ENCODE measurements around the gene RBFOX2.

Gene RBFOX2

DNA sequence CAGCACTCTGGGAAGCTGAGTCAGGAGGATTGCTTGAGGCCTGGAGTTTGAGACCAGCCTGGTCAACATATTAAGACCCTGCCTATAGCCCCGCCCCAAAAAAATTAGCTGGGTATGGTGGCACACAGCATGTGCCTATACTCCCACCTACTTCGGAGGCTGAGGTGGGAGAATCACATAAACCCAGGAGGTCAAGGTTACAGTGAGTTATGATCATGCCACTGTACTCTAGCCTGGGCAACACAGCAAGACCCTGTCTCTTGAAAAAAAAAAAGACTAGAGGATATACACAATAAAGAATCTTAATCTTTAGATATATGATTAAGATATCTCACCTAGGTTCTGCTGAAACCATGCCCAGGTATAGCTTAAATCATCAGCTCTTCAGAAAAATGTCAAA is 174.3 kb downstream of the RBFOX2 start:
- TF ChIP-seq ZFX (IDR thresholded peaks at IDR 0.05; ENCODE audit: borderline replicate concordance) = no peak
- TF ChIP-seq, protein P1, sequence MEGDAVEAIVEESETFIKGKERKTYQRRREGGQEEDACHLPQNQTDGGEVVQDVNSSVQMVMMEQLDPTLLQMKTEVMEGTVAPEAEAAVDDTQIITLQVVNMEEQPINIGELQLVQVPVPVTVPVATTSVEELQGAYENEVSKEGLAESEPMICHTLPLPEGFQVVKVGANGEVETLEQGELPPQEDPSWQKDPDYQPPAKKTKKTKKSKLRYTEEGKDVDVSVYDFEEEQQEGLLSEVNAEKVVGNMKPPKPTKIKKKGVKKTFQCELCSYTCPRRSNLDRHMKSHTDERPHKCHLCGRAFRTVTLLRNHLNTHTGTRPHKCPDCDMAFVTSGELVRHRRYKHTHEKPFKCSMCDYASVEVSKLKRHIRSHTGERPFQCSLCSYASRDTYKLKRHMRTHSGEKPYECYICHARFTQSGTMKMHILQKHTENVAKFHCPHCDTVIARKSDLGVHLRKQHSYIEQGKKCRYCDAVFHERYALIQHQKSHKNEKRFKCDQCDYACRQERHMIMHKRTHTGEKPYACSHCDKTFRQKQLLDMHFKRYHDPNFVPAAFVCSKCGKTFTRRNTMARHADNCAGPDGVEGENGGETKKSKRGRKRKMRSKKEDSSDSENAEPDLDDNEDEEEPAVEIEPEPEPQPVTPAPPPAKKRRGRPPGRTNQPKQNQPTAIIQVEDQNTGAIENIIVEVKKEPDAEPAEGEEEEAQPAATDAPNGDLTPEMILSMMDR (IDR thresholded peaks at IDR 0.05) = no peak
- no peak overlapping the region for H3K27ac ChIP-seq

DNA sequence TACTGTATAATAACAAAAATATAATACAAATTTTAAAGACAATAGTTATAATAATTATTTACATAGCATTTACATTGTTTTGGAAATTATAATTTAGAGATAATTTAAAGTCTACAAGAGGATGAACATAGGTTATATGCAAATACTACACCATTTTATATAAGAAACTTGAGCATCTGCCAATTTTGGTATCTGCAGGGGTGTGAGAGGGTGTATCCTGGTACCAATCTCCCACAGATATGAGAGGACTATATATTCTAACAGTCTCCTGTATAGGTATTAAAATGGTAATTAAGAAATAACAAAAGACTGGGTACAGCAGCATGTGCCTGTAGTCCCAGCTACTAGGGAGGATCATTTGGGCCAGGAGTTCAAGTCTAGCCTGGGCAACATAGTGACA is 176.5 kb downstream of the RBFOX2 start:
- no peak overlapping the region for H3K27ac ChIP-seq
- TF ChIP-seq, protein P1 (IDR thresholded peaks at IDR 0.05) = no peak
- no peak for TF ChIP-seq ZFX (IDR thresholded peaks at IDR 0.05; ENCODE audit: borderline replicate concordance)

DNA sequence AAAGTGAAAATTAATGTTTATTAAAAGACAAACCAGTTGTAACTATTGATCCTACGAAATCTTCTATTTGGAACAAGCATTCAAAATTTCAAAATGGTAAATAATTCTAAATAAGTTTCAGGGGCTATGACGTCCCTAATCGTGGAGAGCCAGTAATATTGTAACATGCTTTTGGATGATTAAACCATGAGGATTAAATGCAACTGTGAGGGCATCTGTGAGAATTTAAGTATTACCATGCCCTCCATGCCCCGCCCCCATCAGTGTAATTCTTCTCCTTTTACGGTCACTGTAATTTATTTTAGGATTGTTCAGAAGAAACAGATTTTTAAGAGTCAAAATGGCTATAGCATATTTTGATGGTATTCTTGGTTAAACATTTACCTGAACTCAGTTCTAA is 177.8 kb downstream of the RBFOX2 start:
- no peak overlapping the region for H3K27ac ChIP-seq
- TF ChIP-seq, protein P1 (IDR thresholded peaks at IDR 0.05) = no peak
- TF ChIP-seq ZFX (IDR thresholded peaks at IDR 0.05; ENCODE audit: borderline replicate concordance) = no peak

DNA sequence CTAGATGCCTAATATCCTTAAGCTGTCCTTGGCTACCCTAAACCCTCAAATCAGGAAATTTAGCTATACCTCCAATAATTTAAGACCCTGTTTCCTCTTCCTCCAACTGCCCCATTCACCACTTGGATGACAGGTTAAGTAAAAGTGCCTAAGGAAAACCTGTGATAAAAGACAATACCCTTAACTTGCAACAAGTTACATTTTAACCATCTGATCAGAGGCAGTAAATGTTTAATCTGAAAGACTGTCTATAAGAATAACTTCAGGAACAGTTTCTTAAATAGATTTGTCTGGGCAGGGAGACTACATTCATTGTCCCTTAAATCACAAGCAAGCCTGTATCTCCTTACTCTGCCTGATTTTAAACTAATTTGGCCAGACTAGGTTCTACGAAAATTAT is 181.8 kb downstream of the RBFOX2 start:
- TF ChIP-seq, protein P1 (IDR thresholded peaks at IDR 0.05) = no peak
- no peak for TF ChIP-seq ZFX (IDR thresholded peaks at IDR 0.05; ENCODE audit: borderline replicate concordance)
- peak overlapping the region; percentile 30 for H3K27ac ChIP-seq

DNA sequence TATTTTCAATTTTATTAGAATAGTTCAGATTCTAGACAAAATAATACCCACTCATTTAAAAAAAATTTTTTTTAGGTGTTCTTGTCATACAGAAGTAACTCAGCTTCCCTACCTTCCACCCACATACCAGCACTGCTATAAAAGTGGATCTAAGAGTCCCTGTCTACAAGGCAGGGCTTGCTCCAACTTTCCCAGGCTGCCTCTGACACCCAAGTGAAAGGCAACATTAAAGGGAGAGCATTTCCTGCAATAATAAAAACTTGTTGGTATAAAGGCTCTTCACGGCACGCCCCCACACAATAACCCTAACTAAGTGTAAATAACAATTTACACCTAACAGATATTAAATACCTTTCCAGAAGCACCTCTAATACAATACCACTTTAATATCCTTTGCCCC is 183.7 kb downstream of the RBFOX2 start:
- H3K27ac ChIP-seq = no peak overlapping the region
- TF ChIP-seq ZFX (IDR thresholded peaks at IDR 0.05; ENCODE audit: borderline replicate concordance) = no peak
- TF ChIP-seq, protein P1 (IDR thresholded peaks at IDR 0.05) = no peak

DNA sequence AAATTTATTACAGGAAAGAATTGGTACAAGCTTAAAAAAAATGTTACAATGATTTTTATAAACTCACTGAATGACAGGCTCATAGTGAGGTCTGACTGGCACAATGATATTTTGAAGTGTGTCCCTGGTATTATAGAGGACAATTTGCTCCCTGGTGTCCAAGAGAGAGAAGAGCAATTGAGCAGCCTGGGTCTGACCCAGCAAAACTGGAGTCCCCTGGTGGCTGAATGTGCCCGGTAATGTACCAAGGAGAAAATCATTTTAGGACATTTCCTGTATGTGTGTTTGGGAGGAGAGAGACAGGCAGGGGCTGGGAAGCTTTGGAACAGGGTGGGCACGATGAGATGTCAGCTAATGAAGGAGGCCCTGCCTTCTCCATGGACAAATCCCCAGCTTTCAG is 185.7 kb downstream of the RBFOX2 start:
- TF ChIP-seq ZFX (IDR thresholded peaks at IDR 0.05; ENCODE audit: borderline replicate concordance) = no peak
- TF ChIP-seq, protein P1 (IDR thresholded peaks at IDR 0.05) = peak; percentile 60
- no peak overlapping the region for H3K27ac ChIP-seq

DNA sequence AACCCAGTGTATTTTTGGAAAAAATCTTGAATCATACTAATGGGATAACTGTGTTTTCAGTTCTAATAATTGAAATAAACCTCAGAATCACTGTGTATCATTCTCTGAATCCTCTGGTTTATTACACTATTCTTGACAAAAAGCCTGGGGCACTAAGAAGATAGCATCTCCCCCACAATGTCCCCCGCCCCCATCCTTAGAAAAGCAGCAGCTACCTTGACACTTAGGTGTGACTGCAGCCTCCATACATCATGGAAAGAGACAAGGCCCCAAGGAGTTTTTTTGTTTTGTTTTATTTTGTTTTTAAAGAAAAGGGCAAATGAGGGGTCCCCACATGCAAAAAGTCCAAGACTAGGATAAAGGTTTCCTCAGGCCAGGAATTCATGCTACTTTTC is 186.1 kb downstream of the RBFOX2 start:
- no peak overlapping the region for H3K27ac ChIP-seq
- TF ChIP-seq, protein P1 (IDR thresholded peaks at IDR 0.05) = no peak
- no peak for TF ChIP-seq ZFX (IDR thresholded peaks at IDR 0.05; ENCODE audit: borderline replicate concordance)
